ENCODE results near the gene DENND1A. TPM values are rescaled to one million over a fixed set of nuclear protein-coding genes. Genes with fewer than 3 reads are reported as not detected.
"Not testable (repeated sequence)": the region's sequence is repeated elsewhere in the genome, so short reads cannot be mapped to it uniquely, and the experiment has no call there.

Gene DENND1A
- total RNA-seq, 1 donor: 35.6 TPM

- no peaks in the 10 kb centered on the region for H3K27me3 ChIP-seq (ENCODE audit: insufficient read depth, low read length)
- peaks cover 12% of the 10 kb centered on the region for H3K4me1 ChIP-seq (ENCODE audit: insufficient read depth, low read length)
- no peak overlapping the region for H3K4me3 ChIP-seq (ENCODE audit: low read length)
- H3K9me3 ChIP-seq (ENCODE audit: low read depth, low read length): no peaks in the 10 kb centered on the region
Measured at GRCh38 chr9:123914517-123915196, 15.3 kb downstream of the DENND1A start.

- no peak overlapping the region for H3K4me3 ChIP-seq (ENCODE audit: low read length)
- no peaks in the 10 kb centered on the region for H3K27me3 ChIP-seq (ENCODE audit: insufficient read depth, low read length)
- peaks cover 12% of the 10 kb centered on the region for H3K4me1 ChIP-seq (ENCODE audit: insufficient read depth, low read length)
- H3K9me3 ChIP-seq (ENCODE audit: low read depth, low read length): no peaks in the 10 kb centered on the region
Measured at GRCh38 chr9:123912167-123912897, 17.6 kb downstream of the DENND1A start.

GRCh38 chr9:123911024-123911423, 18.9 kb downstream of the DENND1A start:
- no peaks in the 10 kb centered on the region for H3K27me3 ChIP-seq (ENCODE audit: insufficient read depth, low read length)
- H3K4me3 ChIP-seq (ENCODE audit: low read length): no peak overlapping the region
- peaks cover 12% of the 10 kb centered on the region for H3K4me1 ChIP-seq (ENCODE audit: insufficient read depth, low read length)
- H3K9me3 ChIP-seq (ENCODE audit: low read depth, low read length): no peaks in the 10 kb centered on the region

GRCh38 chr9:123909192-123909591, 20.7 kb downstream of the DENND1A start:
- not testable (repeated sequence) for H3K9me3 ChIP-seq (ENCODE audit: low read depth, low read length); H3K27me3 ChIP-seq (ENCODE audit: insufficient read depth, low read length); H3K4me3 ChIP-seq (ENCODE audit: low read length)
- H3K4me1 ChIP-seq (ENCODE audit: insufficient read depth, low read length): peaks cover 12% of the 10 kb centered on the region

GRCh38 chr9:123903550-123903949, 26.4 kb downstream of the DENND1A start:
- H3K4me3 ChIP-seq (ENCODE audit: low read length); H3K27me3 ChIP-seq (ENCODE audit: insufficient read depth, low read length); H3K9me3 ChIP-seq (ENCODE audit: low read depth, low read length): not testable (repeated sequence)
- peaks cover 11% of the 10 kb centered on the region for H3K4me1 ChIP-seq (ENCODE audit: insufficient read depth, low read length)

GRCh38 chr9:123894822-123895221, 35.1 kb downstream of the DENND1A start:
- no peak overlapping the region for H3K4me3 ChIP-seq (ENCODE audit: low read length)
- H3K9me3 ChIP-seq (ENCODE audit: low read depth, low read length): no peaks in the 10 kb centered on the region
- H3K4me1 ChIP-seq (ENCODE audit: insufficient read depth, low read length): peaks cover 19% of the 10 kb centered on the region
- H3K27me3 ChIP-seq (ENCODE audit: insufficient read depth, low read length): no peaks in the 10 kb centered on the region

GRCh38 chr9:123893831-123894460, 36.0 kb downstream of the DENND1A start:
- Histone ChIP-seq H3K27me3 (ENCODE audit: insufficient read depth, low read length) (no peaks in the 10 kb centered on the region), H3K4me1 (ENCODE audit: insufficient read depth, low read length) (peaks cover 19% of the 10 kb centered on the region), H3K9me3 (ENCODE audit: low read depth, low read length) (no peaks in the 10 kb centered on the region), H3K4me3 (ENCODE audit: low read length) (no peak overlapping the region)

GRCh38 chr9:123893115-123893514, 36.8 kb downstream of the DENND1A start:
- H3K9me3 ChIP-seq (ENCODE audit: low read depth, low read length): no peaks in the 10 kb centered on the region
- H3K4me1 ChIP-seq (ENCODE audit: insufficient read depth, low read length): peaks cover 19% of the 10 kb centered on the region

GRCh38 chr9:123887837-123888236, 42.1 kb downstream of the DENND1A start:
- Histone ChIP-seq H3K4me3 (ENCODE audit: low read length) (no peak overlapping the region), H3K27me3 (ENCODE audit: insufficient read depth, low read length) (no peaks in the 10 kb centered on the region), H3K9me3 (ENCODE audit: low read depth, low read length) (no peaks in the 10 kb centered on the region), H3K4me1 (ENCODE audit: insufficient read depth, low read length) (peaks cover 5% of the 10 kb centered on the region)

More at GRCh38 chr9:123893115-123893514, 36.8 kb downstream of the DENND1A start:
- no peaks in the 10 kb centered on the region for H3K27me3 ChIP-seq (ENCODE audit: insufficient read depth, low read length)
- H3K4me3 ChIP-seq (ENCODE audit: low read length): no peak overlapping the region

GRCh38 chr9:123885834-123886233, 44.1 kb downstream of the DENND1A start:
- not testable (repeated sequence) for H3K9me3 ChIP-seq (ENCODE audit: low read depth, low read length); H3K27me3 ChIP-seq (ENCODE audit: insufficient read depth, low read length); H3K4me3 ChIP-seq (ENCODE audit: low read length); H3K4me1 ChIP-seq (ENCODE audit: insufficient read depth, low read length)

- H3K4me3 ChIP-seq (ENCODE audit: low read length): no peak overlapping the region
- no peaks in the 10 kb centered on the region for H3K9me3 ChIP-seq (ENCODE audit: low read depth, low read length)
- no peaks in the 10 kb centered on the region for H3K27me3 ChIP-seq (ENCODE audit: insufficient read depth, low read length)
Measured at GRCh38 chr9:123883634-123884033, 46.3 kb downstream of the DENND1A start.

GRCh38 chr9:123881604-123882003, 48.3 kb downstream of the DENND1A start:
- Histone ChIP-seq H3K4me1 (ENCODE audit: insufficient read depth, low read length) (peaks cover 9% of the 10 kb centered on the region), H3K4me3 (ENCODE audit: low read length) (no peak overlapping the region), H3K27me3 (ENCODE audit: insufficient read depth, low read length) (no peaks in the 10 kb centered on the region), H3K9me3 (ENCODE audit: low read depth, low read length) (no peaks in the 10 kb centered on the region)

More at GRCh38 chr9:123883634-123884033, 46.3 kb downstream of the DENND1A start:
- H3K4me1 ChIP-seq (ENCODE audit: insufficient read depth, low read length): peaks cover 9% of the 10 kb centered on the region

- Histone ChIP-seq H3K4me1 (ENCODE audit: insufficient read depth, low read length) (peaks cover 9% of the 10 kb centered on the region), H3K27me3 (ENCODE audit: insufficient read depth, low read length) (no peaks in the 10 kb centered on the region), H3K4me3 (ENCODE audit: low read length) (no peak overlapping the region), H3K9me3 (ENCODE audit: low read depth, low read length) (no peaks in the 10 kb centered on the region)
Measured at GRCh38 chr9:123880420-123880819, 49.5 kb downstream of the DENND1A start.

- Histone ChIP-seq H3K9me3 (ENCODE audit: low read depth, low read length) (no peaks in the 10 kb centered on the region), H3K4me3 (ENCODE audit: low read length) (no peak overlapping the region), H3K27me3 (ENCODE audit: insufficient read depth, low read length) (no peaks in the 10 kb centered on the region), H3K4me1 (ENCODE audit: insufficient read depth, low read length) (peaks cover 4% of the 10 kb centered on the region)
Measured at GRCh38 chr9:123876750-123877149, 53.2 kb downstream of the DENND1A start.

GRCh38 chr9:123872710-123873109, 57.2 kb downstream of the DENND1A start:
- H3K4me1 ChIP-seq (ENCODE audit: insufficient read depth, low read length): peaks cover 12% of the 10 kb centered on the region
- no peak overlapping the region for H3K4me3 ChIP-seq (ENCODE audit: low read length)
- no peaks in the 10 kb centered on the region for H3K9me3 ChIP-seq (ENCODE audit: low read depth, low read length)
- no peaks in the 10 kb centered on the region for H3K27me3 ChIP-seq (ENCODE audit: insufficient read depth, low read length)
